NCI-H2107 (cell line): ENCODE data around the gene RPS19.

ENCODE experiments used
- DNase-seq: peaks from one replicate; lab custom pipeline; 2025; lab: John Stamatoyannopoulos, UW

RPS19 gene

GRCh38 chr19:41879080-41879479, 19.0 kb downstream of the RPS19 start:
- no peak for DNase-seq

- DNase-seq, result no peak
Observed at GRCh38 chr19:41879670-41880328, 19.7 kb downstream of the RPS19 start.

DNA sequence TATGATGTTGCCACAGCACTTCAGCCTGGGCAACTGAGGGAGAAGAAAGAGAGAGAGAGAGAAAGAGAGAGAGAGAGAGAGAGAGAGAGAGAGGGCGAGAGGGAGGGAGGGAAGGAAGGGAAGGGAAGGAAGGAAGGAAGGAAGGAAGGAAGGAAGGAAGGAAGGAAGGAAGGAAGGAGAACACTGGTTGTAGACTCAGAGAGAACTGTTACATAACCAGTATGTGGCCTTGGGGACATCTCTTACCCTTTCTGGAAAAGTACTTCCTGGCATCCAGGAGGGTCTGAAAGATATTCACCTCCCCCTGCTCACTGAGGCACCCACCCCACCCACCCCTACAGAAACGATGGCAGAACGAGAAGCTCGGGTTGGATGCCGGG, 20.3 kb downstream of the RPS19 start:
- no peak for DNase-seq

DNA sequence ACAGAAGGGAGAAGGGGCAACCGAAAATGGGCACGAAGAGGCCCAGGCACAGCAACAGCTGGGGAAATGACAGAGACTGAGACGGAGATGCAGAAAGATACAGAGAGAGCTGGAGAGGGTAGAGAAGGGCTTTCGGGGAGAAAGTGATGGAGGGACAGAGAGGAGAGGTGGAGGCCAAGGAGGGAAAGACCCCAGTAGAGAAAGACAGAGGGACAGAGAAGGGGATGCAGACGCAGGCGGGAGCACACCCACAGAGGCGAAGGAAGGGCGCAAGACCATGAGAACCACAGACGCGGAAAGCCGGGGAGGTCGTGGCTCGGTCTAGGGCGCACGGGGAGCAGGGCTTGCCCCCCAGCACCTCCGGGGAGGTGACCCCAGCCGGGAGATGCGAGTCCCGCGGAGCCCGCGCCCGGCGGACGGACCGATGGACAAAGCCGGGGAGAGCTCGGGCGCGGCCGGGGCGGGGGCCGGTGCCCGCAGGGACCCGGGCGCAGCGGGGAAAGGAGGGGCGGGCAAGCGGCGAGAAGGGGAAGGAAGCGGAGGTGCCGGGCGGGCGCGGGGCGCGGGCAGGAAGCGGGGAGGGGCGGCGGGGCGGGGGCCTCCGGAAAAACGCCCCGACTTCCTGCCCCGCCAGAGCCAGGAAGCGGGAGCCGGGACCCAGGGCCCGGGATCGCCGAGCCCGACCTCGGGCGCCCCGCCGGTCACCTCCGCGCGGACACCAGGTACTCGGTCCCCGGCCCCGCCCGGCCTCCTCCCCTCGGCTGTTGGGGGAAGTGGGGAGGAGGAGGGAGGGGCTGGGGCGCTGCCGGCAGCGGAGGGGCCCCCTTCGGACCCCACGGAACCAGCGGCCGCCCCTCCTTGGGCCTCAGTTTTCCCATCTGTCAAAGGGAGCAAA, 22.8 kb downstream of the RPS19 start, which contains the start of gene ARHGEF1:
Gene ARHGEF1 (plus strand): TSS at position 617 of the 895 bp plus-strand sequence. CDS start 4,899 bp downstream, outside the sequence.
- DNase-seq, result no peak

DNA sequence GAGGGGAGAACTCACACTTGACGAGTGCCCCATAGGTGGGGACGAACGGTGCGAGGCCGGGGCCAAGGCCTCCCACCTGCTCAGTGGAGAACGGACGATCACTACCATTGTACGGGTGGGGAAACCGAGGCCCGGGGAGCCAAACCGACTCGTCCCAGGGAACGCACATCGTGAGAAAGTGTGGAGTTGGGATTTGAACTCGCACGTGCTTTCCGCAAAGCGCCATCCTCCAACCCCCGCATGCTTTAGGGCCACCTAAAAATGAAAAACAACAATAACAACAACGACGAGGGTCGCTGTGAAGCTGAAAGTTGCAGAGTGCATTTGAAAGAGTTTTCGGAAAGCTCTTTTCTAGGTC, 23.4 kb downstream of the RPS19 start:
- no peak for DNase-seq

DNA sequence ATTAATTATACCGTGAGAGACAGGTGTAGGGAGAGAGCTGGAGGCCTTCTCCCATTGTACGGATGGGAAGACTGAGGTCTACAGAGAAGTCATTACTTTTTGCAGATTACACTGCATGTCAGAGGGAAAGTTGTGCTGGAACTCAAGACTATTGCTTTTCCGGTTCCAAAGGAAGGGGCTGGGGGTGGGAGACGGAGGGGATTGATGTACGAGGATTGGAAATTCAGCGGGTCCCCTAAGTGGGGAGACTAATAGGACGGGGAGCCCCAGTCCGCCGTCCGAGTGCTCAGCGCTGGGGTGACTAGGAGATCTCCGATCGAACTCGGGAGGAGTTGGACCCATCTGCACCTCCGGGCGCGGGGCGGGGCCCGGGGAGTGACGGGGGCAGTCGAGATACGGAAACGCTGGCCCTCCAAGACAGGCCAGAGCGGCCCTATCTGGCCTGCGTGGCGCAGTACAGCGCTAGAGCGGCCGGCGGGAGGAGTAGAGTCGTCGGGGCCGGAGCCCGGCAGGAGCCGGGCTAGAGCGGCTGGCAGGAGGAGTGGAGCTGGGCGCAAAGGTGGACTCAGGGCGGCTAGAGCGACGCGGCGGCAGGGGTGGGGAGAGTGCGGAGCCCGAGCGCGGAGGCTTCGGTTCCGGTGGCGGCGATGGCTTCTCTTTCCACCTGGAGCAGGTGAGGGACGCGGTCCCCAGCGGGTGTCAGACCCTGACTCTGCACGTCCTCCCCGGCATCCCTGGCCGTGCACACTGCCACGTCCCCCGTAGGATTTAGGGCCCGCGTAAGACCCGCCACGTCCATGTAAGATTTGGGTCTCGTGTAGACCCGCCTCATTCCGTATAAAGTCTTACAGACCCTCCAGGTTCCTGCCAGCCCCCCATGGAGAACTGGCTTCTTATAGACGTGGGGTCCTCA, 24.0 kb downstream of the RPS19 start:
- DNase-seq, result peak; percentile 93

GRCh38 chr19:41886761-41887710, 27.0 kb downstream of the RPS19 start:
- no peak for DNase-seq

DNA sequence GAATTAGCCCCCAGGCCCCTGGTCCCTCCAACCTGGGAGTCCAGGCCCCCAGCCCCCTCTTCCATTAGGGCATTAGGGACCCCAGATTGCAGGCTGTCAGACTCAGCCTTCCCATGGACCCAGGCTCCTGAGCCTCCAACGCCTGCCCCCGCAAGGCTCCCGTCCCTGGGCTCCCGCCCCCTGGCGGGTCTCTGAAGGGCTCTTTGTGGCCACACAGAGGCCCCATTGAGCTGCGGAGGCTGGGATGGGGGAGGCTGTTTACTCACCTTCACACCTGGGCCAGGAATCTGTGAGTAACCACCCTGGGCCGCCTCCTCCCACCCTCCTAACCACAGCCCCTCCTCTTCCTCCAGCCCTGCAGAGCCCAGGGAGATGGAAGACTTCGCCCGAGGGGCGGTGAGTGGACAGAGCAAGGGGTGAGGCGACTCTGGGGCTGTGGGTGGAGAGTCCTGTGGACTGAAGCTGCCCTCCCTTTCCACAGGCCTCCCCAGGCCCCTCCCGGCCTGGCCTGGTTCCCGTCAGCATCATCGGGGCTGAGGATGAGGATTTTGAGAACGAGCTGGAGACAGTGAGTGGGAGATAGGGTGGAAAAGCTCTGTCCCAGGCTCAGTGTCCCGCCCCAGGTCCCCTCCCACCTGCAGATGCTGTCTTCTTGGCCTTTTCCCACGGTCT, 27.8 kb downstream of the RPS19 start:
- peak; percentile 59 for DNase-seq

DNA sequence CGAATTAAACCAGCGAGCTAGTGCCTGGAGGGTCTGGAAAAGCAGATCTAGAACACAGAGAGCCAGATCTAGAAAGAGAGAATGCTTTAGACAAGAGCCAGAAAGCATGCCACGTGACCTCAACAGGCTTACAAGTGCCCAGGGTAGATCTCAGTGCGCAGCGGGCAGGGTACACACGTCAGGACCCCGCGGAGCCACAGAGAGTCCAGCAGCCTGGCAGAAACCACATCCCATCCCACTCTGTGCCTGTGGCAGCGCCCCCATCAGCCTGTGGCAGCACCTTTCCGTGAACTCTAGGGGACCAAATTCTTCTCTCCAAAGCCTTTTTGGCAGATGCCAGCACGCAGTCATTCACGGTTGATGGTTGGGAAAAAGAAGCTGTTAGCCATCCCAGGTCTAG, 28.9 kb downstream of the RPS19 start:
- DNase-seq, result no peak

DNA sequence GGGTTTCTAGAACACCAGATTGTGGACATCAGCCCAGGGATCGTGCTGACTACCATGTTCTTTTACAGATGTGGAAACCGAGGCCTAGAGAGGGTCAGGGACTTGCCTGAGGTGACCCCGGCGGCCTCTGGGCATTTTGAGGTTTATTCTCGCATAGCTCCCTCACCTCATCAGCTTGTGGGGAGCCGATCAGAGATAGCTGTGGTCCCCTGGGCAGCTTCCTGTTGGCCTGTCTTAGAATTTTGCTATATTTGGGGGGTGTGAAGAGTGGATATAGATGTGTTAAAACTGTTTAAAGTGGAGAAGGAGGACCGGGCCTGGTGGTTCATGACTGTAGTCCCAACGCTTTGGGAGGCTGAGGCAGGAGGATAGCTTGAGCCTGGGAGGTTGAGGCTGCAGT, 29.8 kb downstream of the RPS19 start:
- no peak for DNase-seq

- DNase-seq, result no peak
Observed at GRCh38 chr19:41890936-41891335, 30.9 kb downstream of the RPS19 start.

DNA sequence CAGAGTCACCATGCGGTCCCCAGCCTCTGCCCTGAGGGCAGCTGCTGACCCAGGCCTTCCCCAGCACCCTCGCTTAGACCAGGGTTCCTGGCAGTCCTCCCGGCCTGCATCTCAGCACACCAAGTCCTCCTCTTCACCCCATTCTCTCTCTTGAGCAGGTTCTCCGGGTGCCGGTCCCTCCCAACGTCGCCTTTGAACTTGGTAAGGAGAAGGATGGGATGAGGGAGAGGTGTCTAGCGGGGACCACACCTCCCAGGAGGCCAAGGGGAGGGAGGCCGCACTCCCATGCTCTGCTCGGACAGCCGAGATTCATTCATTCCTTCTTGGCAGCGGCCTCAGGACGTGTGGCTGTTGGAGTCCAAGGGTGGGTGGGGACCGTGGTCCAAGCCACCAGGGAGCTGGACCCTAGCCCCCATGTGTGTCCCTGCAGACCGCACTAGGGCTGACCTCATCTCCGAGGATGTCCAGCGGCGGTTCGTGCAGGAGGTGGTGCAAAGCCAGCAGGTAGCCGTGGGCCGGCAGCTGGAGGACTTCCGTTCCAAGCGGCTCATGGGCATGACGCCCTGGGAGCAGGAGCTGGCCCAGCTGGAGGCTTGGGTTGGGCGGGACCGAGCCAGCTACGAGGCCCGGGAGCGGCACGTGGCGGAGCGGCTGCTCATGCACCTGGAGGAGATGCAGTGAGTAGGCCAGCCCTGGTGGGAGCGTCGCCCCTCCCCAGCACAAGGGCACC, 32.3 kb downstream of the RPS19 start:
- DNase-seq, result no peak

- DNase-seq, result no peak
Observed at GRCh38 chr19:41893899-41894298, 33.8 kb downstream of the RPS19 start.

GRCh38 chr19:41894350-41894749, 34.3 kb downstream of the RPS19 start:
- DNase-seq, result no peak

DNA sequence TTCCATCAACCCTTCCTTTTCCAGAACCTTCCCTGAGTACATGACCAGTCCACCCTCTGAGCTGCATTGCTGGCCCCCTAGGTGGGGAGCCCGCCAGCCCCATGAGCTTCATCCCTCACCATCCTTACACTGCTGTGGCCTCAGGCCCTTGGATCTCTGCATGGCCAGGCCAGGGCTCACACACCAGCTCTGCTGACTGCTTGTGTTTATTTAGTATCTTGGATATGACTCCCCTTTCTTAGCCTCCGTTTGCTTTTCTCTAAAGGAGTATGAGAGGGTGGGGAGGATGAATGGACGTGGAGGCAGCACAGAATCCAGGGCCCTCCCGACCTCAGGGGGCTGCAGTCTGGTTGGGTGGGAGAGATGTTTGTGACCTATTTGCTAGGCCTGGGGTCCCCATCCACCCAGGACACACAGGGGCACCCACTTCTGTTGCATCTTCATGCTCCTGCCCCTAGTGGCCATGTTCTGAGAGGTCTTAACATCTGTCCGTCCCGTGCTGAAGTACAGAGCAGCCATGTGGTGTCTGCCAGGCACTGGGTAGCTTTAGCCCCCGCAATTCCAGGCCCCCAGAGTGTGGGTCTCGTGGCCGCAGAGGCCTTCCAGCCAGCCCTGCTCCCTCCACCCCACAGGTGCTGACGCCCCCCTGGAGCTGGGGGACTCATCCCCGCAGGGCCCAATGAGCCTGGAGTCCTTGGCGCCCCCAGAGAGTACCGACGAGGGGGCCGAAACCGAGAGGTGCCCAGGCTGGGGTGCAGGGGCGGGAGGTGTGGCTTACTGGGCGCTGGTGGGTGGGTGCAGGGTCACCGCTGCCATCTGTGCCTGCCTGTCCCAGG, 35.9 kb downstream of the RPS19 start:
- DNase-seq, result no peak

- no peak for DNase-seq
Observed at GRCh38 chr19:41896581-41896942, 36.5 kb downstream of the RPS19 start.

- DNase-seq, result no peak
Observed at GRCh38 chr19:41897181-41897580, 37.1 kb downstream of the RPS19 start.

GRCh38 chr19:41897820-41898219, 37.8 kb downstream of the RPS19 start:
- DNase-seq, result no peak

- DNase-seq, result no peak
Observed at GRCh38 chr19:41898235-41898634, 38.2 kb downstream of the RPS19 start.
